Measurements from ENCODE around the gene FMN2. TPM values are rescaled to one million over a fixed set of nuclear protein-coding genes. Genes with fewer than 3 reads are reported as not detected.

Gene FMN2
- polyA plus RNA-seq (2013) = not detected

GRCh38 chr1:240091614-240092300 is at the start of gene FMN2:
Gene FMN2 (plus strand): TSS chr1:240091883. CDS start chr1:240092110, 227 bp downstream.
- H3K27ac ChIP-seq (ENCODE audit: insufficient read depth in 1 of 2, low read depth in 1 of 2, low read length in 2 of 2, poor library complexity in 1 of 2, severe bottlenecking in 2 of 2) = no peak within 1 kb of the TSS
- H3K27me3 ChIP-seq (replicated peaks in 2 of 5; ENCODE audit: control insufficient read depth in 4 of 5, insufficient read depth in 5 of 5, low read length in 4 of 5) = peaks cover 12 to 89% (median 24%) of the 10 kb centered on the region in 5 experiments
- CTCF ChIA-PET = no interaction called here
- POLR2A ChIA-PET = no interaction called here
- peaks cover 0 to 22% (median 12%) of the 10 kb centered on the region in 4 experiments for H3K4me1 ChIP-seq (ENCODE audit: control extremely low read depth in 1 of 4, control insufficient read depth in 4 of 4, insufficient read depth in 4 of 4, low read length in 3 of 4)
- peak; percentile 18 to 50 (median 43) for DNase-seq
- peaks cover 0 to 3% (median 0%) of the 10 kb centered on the region in 5 experiments for H3K9me3 ChIP-seq (ENCODE audit: control extremely low read depth in 1 of 5, control insufficient read depth in 4 of 5, insufficient read depth in 2 of 5, low read depth in 1 of 5, low read length in 4 of 5)
- under 1% methylated on average over 49 of the region's 78 CpGs for WGBS (ENCODE audit: insufficient coverage)
- peak within 1 kb of the TSS; percentile 15 to 62 (median 49) for H3K4me3 ChIP-seq (ENCODE audit: control insufficient read depth in 1 of 7, extremely low read depth in 1 of 7, insufficient read depth in 4 of 7, low read depth in 2 of 7, low read length in 6 of 7)
- H3K36me3 ChIP-seq (ENCODE audit: control insufficient read depth in 4 of 4, insufficient read depth in 4 of 4, low read length in 3 of 4) = no peaks in the 10 kb centered on the region

- CTCF ChIA-PET = no interaction called here
- Histone ChIP-seq H3K4me3 (ENCODE audit: control insufficient read depth in 1 of 7, extremely low read depth in 1 of 7, insufficient read depth in 4 of 7, low read depth in 2 of 7, low read length in 6 of 7) (no peak overlapping the region), H3K36me3 (ENCODE audit: control insufficient read depth in 4 of 4, insufficient read depth in 4 of 4, low read length in 3 of 4) (no peaks in the 10 kb centered on the region), H3K9me3 (ENCODE audit: control extremely low read depth in 1 of 5, control insufficient read depth in 4 of 5, insufficient read depth in 2 of 5, low read depth in 1 of 5, low read length in 4 of 5) (no peaks in the 10 kb centered on the region), H3K4me1 (ENCODE audit: control extremely low read depth in 1 of 4, control insufficient read depth in 4 of 4, insufficient read depth in 4 of 4, low read length in 3 of 4) (no peaks in the 10 kb centered on the region), H3K27ac (ENCODE audit: insufficient read depth in 1 of 2, low read depth in 1 of 2, low read length in 2 of 2, poor library complexity in 1 of 2, severe bottlenecking in 2 of 2) (no peak overlapping the region), H3K27me3 (replicated peaks in 2 of 5; ENCODE audit: control insufficient read depth in 4 of 5, insufficient read depth in 5 of 5, low read length in 4 of 5) (peaks cover 0 to 8% (median 0%) of the 10 kb centered on the region in 5 experiments)
- DNase-seq = no peak
- POLR2A ChIA-PET = no interaction called here
- 89% methylated on average over 4 of the region's 6 CpGs for WGBS (ENCODE audit: insufficient coverage)
These were observed 47.1 kb upstream of the FMN2 start for GRCh38 chr1:240044620-240045019.

- 96% methylated on average over 7 of the region's 8 CpGs for WGBS (ENCODE audit: insufficient coverage)
- CTCF ChIA-PET = no interaction called here
- Histone ChIP-seq H3K9me3 (ENCODE audit: control extremely low read depth in 1 of 5, control insufficient read depth in 4 of 5, insufficient read depth in 2 of 5, low read depth in 1 of 5, low read length in 4 of 5) (no peaks in the 10 kb centered on the region), H3K36me3 (ENCODE audit: control insufficient read depth in 4 of 4, insufficient read depth in 4 of 4, low read length in 3 of 4) (no peaks in the 10 kb centered on the region), H3K4me1 (ENCODE audit: control extremely low read depth in 1 of 4, control insufficient read depth in 4 of 4, insufficient read depth in 4 of 4, low read length in 3 of 4) (no peaks in the 10 kb centered on the region), H3K4me3 (ENCODE audit: control insufficient read depth in 1 of 7, extremely low read depth in 1 of 7, insufficient read depth in 4 of 7, low read depth in 2 of 7, low read length in 6 of 7) (no peak overlapping the region), H3K27me3 (replicated peaks in 2 of 5; ENCODE audit: control insufficient read depth in 4 of 5, insufficient read depth in 5 of 5, low read length in 4 of 5) (peaks cover 0 to 8% (median 2%) of the 10 kb centered on the region in 5 experiments), H3K27ac (ENCODE audit: insufficient read depth in 1 of 2, low read depth in 1 of 2, low read length in 2 of 2, poor library complexity in 1 of 2, severe bottlenecking in 2 of 2) (no peak overlapping the region)
- no peak for DNase-seq
- POLR2A ChIA-PET = no interaction called here
These were observed 45.7 kb upstream of the FMN2 start for GRCh38 chr1:240046000-240046399.

- Histone ChIP-seq H3K4me3 (ENCODE audit: control insufficient read depth in 1 of 7, extremely low read depth in 1 of 7, insufficient read depth in 4 of 7, low read depth in 2 of 7, low read length in 6 of 7) (no peak overlapping the region), H3K27me3 (replicated peaks in 2 of 5; ENCODE audit: control insufficient read depth in 4 of 5, insufficient read depth in 5 of 5, low read length in 4 of 5) (peaks cover 0 to 2% (median 1%) of the 10 kb centered on the region in 5 experiments), H3K9me3 (ENCODE audit: control extremely low read depth in 1 of 5, control insufficient read depth in 4 of 5, insufficient read depth in 2 of 5, low read depth in 1 of 5, low read length in 4 of 5) (no peaks in the 10 kb centered on the region), H3K27ac (ENCODE audit: insufficient read depth in 1 of 2, low read depth in 1 of 2, low read length in 2 of 2, poor library complexity in 1 of 2, severe bottlenecking in 2 of 2) (no peak overlapping the region), H3K36me3 (ENCODE audit: control insufficient read depth in 4 of 4, insufficient read depth in 4 of 4, low read length in 3 of 4) (no peaks in the 10 kb centered on the region), H3K4me1 (ENCODE audit: control extremely low read depth in 1 of 4, control insufficient read depth in 4 of 4, insufficient read depth in 4 of 4, low read length in 3 of 4) (no peaks in the 10 kb centered on the region)
- WGBS (ENCODE audit: insufficient coverage) = 89% methylated on average over 9 of the region's 9 CpGs
- no peak for DNase-seq
- ChIA-PET CTCF (no interaction called here), POLR2A (no interaction called here)
These were observed 37.5 kb upstream of the FMN2 start for GRCh38 chr1:240054109-240054701.

- DNase-seq = no peak
- Histone ChIP-seq H3K4me1 (ENCODE audit: control extremely low read depth in 1 of 4, control insufficient read depth in 4 of 4, insufficient read depth in 4 of 4, low read length in 3 of 4) (no peaks in the 10 kb centered on the region), H3K27ac (ENCODE audit: insufficient read depth in 1 of 2, low read depth in 1 of 2, low read length in 2 of 2, poor library complexity in 1 of 2, severe bottlenecking in 2 of 2) (no peak overlapping the region), H3K9me3 (ENCODE audit: control extremely low read depth in 1 of 5, control insufficient read depth in 4 of 5, insufficient read depth in 2 of 5, low read depth in 1 of 5, low read length in 4 of 5) (no peaks in the 10 kb centered on the region), H3K36me3 (ENCODE audit: control insufficient read depth in 4 of 4, insufficient read depth in 4 of 4, low read length in 3 of 4) (no peaks in the 10 kb centered on the region), H3K27me3 (replicated peaks in 2 of 5; ENCODE audit: control insufficient read depth in 4 of 5, insufficient read depth in 5 of 5, low read length in 4 of 5) (peaks cover 0 to 1% (median 0%) of the 10 kb centered on the region in 5 experiments), H3K4me3 (ENCODE audit: control insufficient read depth in 1 of 7, extremely low read depth in 1 of 7, insufficient read depth in 4 of 7, low read depth in 2 of 7, low read length in 6 of 7) (no peak overlapping the region)
- ChIA-PET POLR2A (no interaction called here), CTCF (no interaction called here)
- WGBS (ENCODE audit: insufficient coverage) = no CpG with 5 or more reads among the region's 1 CpG
These were observed 35.7 kb upstream of the FMN2 start for GRCh38 chr1:240055936-240056335.

- WGBS (ENCODE audit: insufficient coverage) = 75% methylated on average over 3 of the region's 3 CpGs
- POLR2A ChIA-PET = no interaction called here
- H3K4me1 ChIP-seq (ENCODE audit: control extremely low read depth in 1 of 4, control insufficient read depth in 4 of 4, insufficient read depth in 4 of 4, low read length in 3 of 4) = no peaks in the 10 kb centered on the region
- H3K4me3 ChIP-seq (ENCODE audit: control insufficient read depth in 1 of 7, extremely low read depth in 1 of 7, insufficient read depth in 4 of 7, low read depth in 2 of 7, low read length in 6 of 7) = no peak overlapping the region
- H3K27ac ChIP-seq (ENCODE audit: insufficient read depth in 1 of 2, low read depth in 1 of 2, low read length in 2 of 2, poor library complexity in 1 of 2, severe bottlenecking in 2 of 2) = no peak overlapping the region
- DNase-seq = no peak
- H3K36me3 ChIP-seq (ENCODE audit: control insufficient read depth in 4 of 4, insufficient read depth in 4 of 4, low read length in 3 of 4) = no peaks in the 10 kb centered on the region
- CTCF ChIA-PET = no interaction called here
- no peaks in the 10 kb centered on the region for H3K9me3 ChIP-seq (ENCODE audit: control extremely low read depth in 1 of 5, control insufficient read depth in 4 of 5, insufficient read depth in 2 of 5, low read depth in 1 of 5, low read length in 4 of 5)
- H3K27me3 ChIP-seq (replicated peaks in 2 of 5; ENCODE audit: control insufficient read depth in 4 of 5, insufficient read depth in 5 of 5, low read length in 4 of 5) = peaks cover 0 to 1% (median 0%) of the 10 kb centered on the region in 5 experiments
These were observed 35.3 kb upstream of the FMN2 start for GRCh38 chr1:240056350-240056749.

GRCh38 chr1:240058049-240058448 is 33.6 kb upstream of the FMN2 start:
- H3K36me3 ChIP-seq (ENCODE audit: control insufficient read depth in 4 of 4, insufficient read depth in 4 of 4, low read length in 3 of 4) = no peaks in the 10 kb centered on the region
- H3K4me1 ChIP-seq (ENCODE audit: control extremely low read depth in 1 of 4, control insufficient read depth in 4 of 4, insufficient read depth in 4 of 4, low read length in 3 of 4) = no peaks in the 10 kb centered on the region
- H3K4me3 ChIP-seq (ENCODE audit: control insufficient read depth in 1 of 7, extremely low read depth in 1 of 7, insufficient read depth in 4 of 7, low read depth in 2 of 7, low read length in 6 of 7) = no peak overlapping the region
- WGBS (ENCODE audit: insufficient coverage) = 90% methylated on average over 9 of the region's 9 CpGs
- DNase-seq = no peak
- H3K27ac ChIP-seq (ENCODE audit: insufficient read depth in 1 of 2, low read depth in 1 of 2, low read length in 2 of 2, poor library complexity in 1 of 2, severe bottlenecking in 2 of 2) = no peak overlapping the region
- H3K9me3 ChIP-seq (ENCODE audit: control extremely low read depth in 1 of 5, control insufficient read depth in 4 of 5, insufficient read depth in 2 of 5, low read depth in 1 of 5, low read length in 4 of 5) = no peaks in the 10 kb centered on the region
- CTCF ChIA-PET = no interaction called here
- POLR2A ChIA-PET = no interaction called here
- peaks cover 0 to 1% (median 0%) of the 10 kb centered on the region in 5 experiments for H3K27me3 ChIP-seq (replicated peaks in 2 of 5; ENCODE audit: control insufficient read depth in 4 of 5, insufficient read depth in 5 of 5, low read length in 4 of 5)
